ENCODE data around the gene PCMT1. TPM values are rescaled to one million over a fixed set of nuclear protein-coding genes. Genes with fewer than 3 reads are reported as not detected.

Gene PCMT1
- total and polyA plus RNA-seq, 2 of the 8 experiments (the other 6 are each of a cell fraction or from before 2014, with no cell fraction given) = 84.3 to 91.3 TPM

GRCh38 chr6:149733089-149733720, 16.3 kb upstream of the PCMT1 start (continued):
- TF ChIP-seq RBBP5 (IDR thresholded peaks at IDR 0.05; ENCODE audit: borderline replicate concordance, low read depth, low read length) = no peak

Data from H1 (cell line).